Liver (tissue), 9 donors: Measurements from ENCODE around the gene FGF3. TPM values are rescaled to one million over a fixed set of nuclear protein-coding genes. Genes with fewer than 3 reads are reported as not detected.

Experiments
- DNase-seq: peaks from one replicate; pipeline ENCODE4 v3.0.0-alpha.2; 2017; ENCODE audit warnings: low spot score
- H3K27ac ChIP-seq, 2 donors: one replicate each; pipeline ENCODE4 v1.7.0; 2013; ENCODE audit warnings: inconsistent platforms in 2 of 2, low read length in 2 of 2, control low read depth in 1 of 2, low read depth in 1 of 2, mild to moderate bottlenecking in 1 of 2
- H3K27me3 ChIP-seq, 4 donors: one replicate each; pipeline versions ENCODE4 v1.6.1 to v1.7.0; 2013; ENCODE audit warnings: low read length in 3 of 4, inconsistent platforms in 1 of 4, mild to moderate bottlenecking in 1 of 4, moderate library complexity in 1 of 4; ENCODE audit not compliant: control insufficient read depth in 4 of 4, insufficient read depth in 4 of 4
- H3K36me3 ChIP-seq, 4 donors: one replicate each; pipeline versions ENCODE4 v1.6.1 to v1.7.0; 2013; ENCODE audit warnings: low read length in 3 of 4, mild to moderate bottlenecking in 3 of 4, low read depth in 1 of 4, moderate library complexity in 1 of 4; ENCODE audit not compliant: control insufficient read depth in 4 of 4, insufficient read depth in 3 of 4
- H3K4me1 ChIP-seq, 4 donors: one replicate each; pipeline versions ENCODE4 v1.6.1 to v1.7.0; 2013; ENCODE audit warnings: low read length in 3 of 4, mild to moderate bottlenecking in 3 of 4, moderate library complexity in 1 of 4; ENCODE audit not compliant: control insufficient read depth in 4 of 4, insufficient read depth in 4 of 4
- H3K4me3 ChIP-seq, 3 donors: one replicate each; pipeline versions ENCODE4 v1.6.1 to v1.7.0; 2013; ENCODE audit warnings: low read length in 3 of 3, control low read depth in 1 of 3, low read depth in 1 of 3, mild to moderate bottlenecking in 1 of 3
- H3K9ac ChIP-seq, 2 donors: one replicate each; pipeline ENCODE4 v1.7.0; 2013; ENCODE audit warnings: low read length in 2 of 2, mild to moderate bottlenecking in 2 of 2, moderate library complexity in 2 of 2, control low read depth in 1 of 2, low read depth in 1 of 2
- H3K9me3 ChIP-seq, 4 donors: one replicate each; pipeline versions ENCODE4 v1.6.1 to v1.7.0; 2013; ENCODE audit warnings: low read length in 3 of 4; ENCODE audit not compliant: control insufficient read depth in 4 of 4
- EGR1 ChIP-seq, 2 donors: IDR thresholded peaks; 2 replicates each; pipeline ENCODE4 v1.6.1; 2016 to 2018; ENCODE audit warnings: antibody characterized with exemption in 2 of 2, low read depth in 2 of 2
- FOXA1 ChIP-seq: IDR thresholded peaks from 2 replicates; pipeline ENCODE4 v1.6.1; 2016; ENCODE audit warnings: antibody characterized with exemption
- HNF4A ChIP-seq, 2 donors: conservative IDR thresholded peaks; 2 replicates each; pipeline ENCODE4 v1.6.1; 2016; ENCODE audit warnings: antibody characterized with exemption in 2 of 2, mild to moderate bottlenecking in 2 of 2
- JUND ChIP-seq, 2 donors: IDR thresholded peaks; 2 replicates each; pipeline ENCODE4 v1.6.1; 2016; ENCODE audit warnings: antibody characterized with exemption in 2 of 2
- MAX ChIP-seq: IDR thresholded peaks from 2 replicates; pipeline ENCODE4 v1.6.1; 2016; ENCODE audit warnings: antibody characterized with exemption
- NR2F2 ChIP-seq: IDR thresholded peaks from 2 replicates; pipeline ENCODE4 v1.6.1; 2016; ENCODE audit warnings: antibody characterized with exemption
- RAD21 ChIP-seq, 2 donors: IDR thresholded peaks; 2 replicates each; pipeline ENCODE4 v1.6.1; 2016; ENCODE audit warnings: antibody characterized with exemption in 2 of 2, mild to moderate bottlenecking in 2 of 2
- RXRA ChIP-seq, 2 donors: IDR thresholded peaks; 2 replicates each; pipeline ENCODE4 v1.6.1; 2017 to 2018; ENCODE audit warnings: antibody characterized with exemption in 2 of 2, mild to moderate bottlenecking in 1 of 2
- SP1 ChIP-seq: IDR thresholded peaks from 2 replicates; pipeline ENCODE4 v1.6.1; 2018; ENCODE audit warnings: antibody characterized with exemption, mild to moderate bottlenecking
- TAF1 ChIP-seq: conservative IDR thresholded peaks from 2 replicates; pipeline ENCODE4 v1.6.1; 2016; ENCODE audit warnings: antibody characterized with exemption, mild to moderate bottlenecking
- YY1 ChIP-seq: IDR thresholded peaks from 2 replicates; pipeline ENCODE4 v1.6.1; 2016; ENCODE audit warnings: antibody characterized with exemption, mild to moderate bottlenecking
- WGBS: extraction: QIAGEN DNeasy Blood & Tissue Kit; methylation state at CpG from one replicate; pipeline ENCODE4 v1.1.7; 2013; 5-methylcytosine and 5-hydroxymethylcytosine counted together
- polyA plus RNA-seq, 2 donors: library from polyadenylated mRNA; stranded (reverse) in 1 of 2; unstranded in 1 of 2; fragments of 200-250 nt in 1 of 2; fragments of >200 nt in 1 of 2; fragmentation: Nextera tagmentation in 1 of 2; extraction: Ambion mirVana in 1 of 2; gene quantifications; one replicate each; pipeline versions ENCODE4 v1.2.1 to v1.2.3, GENCODE V29; 2013 to 2015
- total RNA-seq, 2 donors: library from RNA; depleted of rRNA; stranded (reverse); fragments of >200 nt; gene quantifications; one replicate each; pipeline ENCODE4 v1.2.3, GENCODE V29; 2014
- TF ChIP-seq, protein P1 (sequence below): IDR thresholded peaks from 2 replicates; pipeline ENCODE4 v1.6.1; 2016; ENCODE audit warnings: antibody characterized with exemption, mild to moderate bottlenecking
- TF ChIP-seq, protein P2 (sequence below): IDR thresholded peaks from 2 replicates; pipeline ENCODE4 v1.6.1; 2016; ENCODE audit warnings: antibody characterized with exemption
- donor health status: healthy.
- donor health status: healthy.
- donor health status: healthy.
- donor health status: healthy.
- donor health status: healthy.

FGF3 gene
- total and polyA plus RNA-seq, 4 donors = not detected

- no peak for TF ChIP-seq JUND (IDR thresholded peaks at IDR 0.05)
These were observed 44.7 kb downstream of the FGF3 start (continued) for GRCh38 chr11:69774354-69775162.

- H3K4me1 ChIP-seq = peaks cover 2 to 10% (median 3%) of the 10 kb centered on the region in 4 donors
- H3K27me3 ChIP-seq = peaks cover 0 to 17% (median 6%) of the 10 kb centered on the region in 4 donors
- no peak overlapping the region for H3K4me3 ChIP-seq
- H3K27ac ChIP-seq = no peak overlapping the region
- TF ChIP-seq JUND (IDR thresholded peaks at IDR 0.05) (no peak), SP1 (no peak), MAX (no peak), HNF4A (conservative IDR thresholded peaks at IDR 0.05) (no peak), EGR1 (IDR thresholded peaks at IDR 0.05; ENCODE audit: low read depth in 2 of 2) (no peak), FOXA1 (no peak)
- TF ChIP-seq, protein P1, sequence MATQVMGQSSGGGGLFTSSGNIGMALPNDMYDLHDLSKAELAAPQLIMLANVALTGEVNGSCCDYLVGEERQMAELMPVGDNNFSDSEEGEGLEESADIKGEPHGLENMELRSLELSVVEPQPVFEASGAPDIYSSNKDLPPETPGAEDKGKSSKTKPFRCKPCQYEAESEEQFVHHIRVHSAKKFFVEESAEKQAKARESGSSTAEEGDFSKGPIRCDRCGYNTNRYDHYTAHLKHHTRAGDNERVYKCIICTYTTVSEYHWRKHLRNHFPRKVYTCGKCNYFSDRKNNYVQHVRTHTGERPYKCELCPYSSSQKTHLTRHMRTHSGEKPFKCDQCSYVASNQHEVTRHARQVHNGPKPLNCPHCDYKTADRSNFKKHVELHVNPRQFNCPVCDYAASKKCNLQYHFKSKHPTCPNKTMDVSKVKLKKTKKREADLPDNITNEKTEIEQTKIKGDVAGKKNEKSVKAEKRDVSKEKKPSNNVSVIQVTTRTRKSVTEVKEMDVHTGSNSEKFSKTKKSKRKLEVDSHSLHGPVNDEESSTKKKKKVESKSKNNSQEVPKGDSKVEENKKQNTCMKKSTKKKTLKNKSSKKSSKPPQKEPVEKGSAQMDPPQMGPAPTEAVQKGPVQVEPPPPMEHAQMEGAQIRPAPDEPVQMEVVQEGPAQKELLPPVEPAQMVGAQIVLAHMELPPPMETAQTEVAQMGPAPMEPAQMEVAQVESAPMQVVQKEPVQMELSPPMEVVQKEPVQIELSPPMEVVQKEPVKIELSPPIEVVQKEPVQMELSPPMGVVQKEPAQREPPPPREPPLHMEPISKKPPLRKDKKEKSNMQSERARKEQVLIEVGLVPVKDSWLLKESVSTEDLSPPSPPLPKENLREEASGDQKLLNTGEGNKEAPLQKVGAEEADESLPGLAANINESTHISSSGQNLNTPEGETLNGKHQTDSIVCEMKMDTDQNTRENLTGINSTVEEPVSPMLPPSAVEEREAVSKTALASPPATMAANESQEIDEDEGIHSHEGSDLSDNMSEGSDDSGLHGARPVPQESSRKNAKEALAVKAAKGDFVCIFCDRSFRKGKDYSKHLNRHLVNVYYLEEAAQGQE = no peak
- TF ChIP-seq, protein P2, sequence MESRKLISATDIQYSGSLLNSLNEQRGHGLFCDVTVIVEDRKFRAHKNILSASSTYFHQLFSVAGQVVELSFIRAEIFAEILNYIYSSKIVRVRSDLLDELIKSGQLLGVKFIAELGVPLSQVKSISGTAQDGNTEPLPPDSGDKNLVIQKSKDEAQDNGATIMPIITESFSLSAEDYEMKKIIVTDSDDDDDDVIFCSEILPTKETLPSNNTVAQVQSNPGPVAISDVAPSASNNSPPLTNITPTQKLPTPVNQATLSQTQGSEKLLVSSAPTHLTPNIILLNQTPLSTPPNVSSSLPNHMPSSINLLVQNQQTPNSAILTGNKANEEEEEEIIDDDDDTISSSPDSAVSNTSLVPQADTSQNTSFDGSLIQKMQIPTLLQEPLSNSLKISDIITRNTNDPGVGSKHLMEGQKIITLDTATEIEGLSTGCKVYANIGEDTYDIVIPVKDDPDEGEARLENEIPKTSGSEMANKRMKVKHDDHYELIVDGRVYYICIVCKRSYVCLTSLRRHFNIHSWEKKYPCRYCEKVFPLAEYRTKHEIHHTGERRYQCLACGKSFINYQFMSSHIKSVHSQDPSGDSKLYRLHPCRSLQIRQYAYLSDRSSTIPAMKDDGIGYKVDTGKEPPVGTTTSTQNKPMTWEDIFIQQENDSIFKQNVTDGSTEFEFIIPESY = no peak
- H3K36me3 ChIP-seq = no peaks in the 10 kb centered on the region
- H3K9ac ChIP-seq = no peak overlapping the region
- WGBS = 16% methylated on average over 30 of the region's 30 CpGs
- no peak for DNase-seq
- H3K9me3 ChIP-seq = peaks cover 0 to 3% (median 0%) of the 10 kb centered on the region in 4 donors
These were observed 45.4 kb downstream of the FGF3 start for GRCh38 chr11:69773626-69774353.

DNA sequence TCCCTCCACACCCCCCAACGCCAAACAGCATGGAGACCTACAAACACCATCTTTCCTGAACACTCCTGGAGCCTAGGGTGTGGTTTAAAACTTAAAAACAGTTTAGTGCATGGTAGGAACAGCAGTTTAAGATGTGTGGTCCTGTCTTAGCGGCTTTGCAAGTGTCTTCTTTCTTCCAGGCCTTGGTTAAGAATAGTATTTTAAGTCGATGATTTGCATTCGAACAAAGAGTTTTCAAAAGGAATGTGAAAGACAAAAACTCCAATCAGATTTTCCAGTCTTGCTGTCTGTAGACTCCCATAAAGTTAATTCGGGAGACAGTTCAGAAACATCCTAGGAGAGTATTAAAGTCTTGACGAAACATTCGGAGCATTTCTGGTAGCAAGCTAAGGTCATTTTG lies 47.8 kb downstream of the FGF3 start:
- Histone ChIP-seq H3K27ac (no peak overlapping the region), H3K9ac (no peak overlapping the region), H3K36me3 (no peaks in the 10 kb centered on the region), H3K27me3 (peaks cover 0 to 17% (median 6%) of the 10 kb centered on the region in 4 donors), H3K4me3 (no peak overlapping the region), H3K9me3 (peaks cover 0 to 3% (median 0%) of the 10 kb centered on the region in 4 donors), H3K4me1 (peaks cover 2 to 10% (median 3%) of the 10 kb centered on the region in 4 donors)
- no peak for TF ChIP-seq MAX
- TF ChIP-seq, protein P1 = no peak
- TF ChIP-seq SP1 = no peak
- no peak for TF ChIP-seq NR2F2
- no peak for TF ChIP-seq RXRA (IDR thresholded peaks at IDR 0.05)
- TF ChIP-seq RAD21 (IDR thresholded peaks at IDR 0.05) = no peak
- TF ChIP-seq FOXA1 = no peak
- no peak for TF ChIP-seq TAF1
- no peak for TF ChIP-seq YY1
- 57% methylated on average over 7 of the region's 7 CpGs for WGBS
- no peak for DNase-seq
